HepG2 (cell line): ENCODE data around the gene GABRG3. TPM values are rescaled to one million over a fixed set of nuclear protein-coding genes. Genes with fewer than 3 reads are reported as not detected.

Experiments
- ATAC-seq: fragments of 200-7000 bp; cut with Tn5 transposase; 3 replicates; pipeline ENCODE4 v1.9.1; 2020; ENCODE audit warnings: mild to moderate bottlenecking, moderate library complexity
- BruUV-seq: library from RNA; stranded (reverse); fragments of 400-500 nt; replicated peaks from 2 replicates; lab custom pipeline; 2021; lab: Mats Ljungman, UMichigan
- CTCF ChIA-PET: fragments of 300-600 bp; formaldehyde crosslinking; extraction: SDS; loops from one replicate; lab custom pipeline; 2021; ENCODE audit warnings: low total read pairs, inconsistent platforms, low intra/inter-chr PET ratio; lab: Yijun Ruan, JAX
- POLR2A ChIA-PET: fragments of 350-600 bp; sonication (Branson Sonifier 250); formaldehyde crosslinking; loops from one replicate; lab custom pipeline; 2020; ENCODE audit warnings: antibody characterized with exemption, inconsistent platforms; lab: Yijun Ruan, JAX
- DNase-seq: peaks from one replicate; pipeline ENCODE4 v3.0.0-alpha.2; 2015; ENCODE audit warnings: low spot score
- FAIRE-seq: peaks from 3 replicates; lab custom pipeline; 2011; peaks lifted over from hg19 to GRCh38; lab: Jason Lieb, UNC
- H2AFZ ChIP-seq: one replicate; pipeline ENCODE4 v1.6.1; 2011; ENCODE audit warnings: low read length, inconsistent platforms
- H3K27ac ChIP-seq: fragments of 300-600 bp; 3 replicates; pipeline ENCODE4 v1.8.0; 2011; ENCODE audit warnings: mixed run types, mild to moderate bottlenecking, mixed read lengths, low read length, inconsistent platforms; ENCODE audit not compliant: insufficient read depth; ENCODE audit errors: extremely low read length
- H3K27me3 ChIP-seq, 2 experiments: fragments of 200-600 bp in 1 of 2; 2 replicates in 1 of 2; 3 replicates in 1 of 2; pipeline versions ENCODE4 v1.6.0 to v1.8.0; 2011; ENCODE audit warnings: low read length in 2 of 2, mild to moderate bottlenecking in 2 of 2, moderate library complexity in 2 of 2, inconsistent platforms in 1 of 2; ENCODE audit not compliant: insufficient read depth in 2 of 2, control insufficient read depth in 1 of 2
- H3K36me3 ChIP-seq, 2 experiments: fragments of 200-600 bp in 1 of 2; replicated peaks in 1 of 2; 2 replicates in 1 of 2; 3 replicates in 1 of 2; pipeline versions ENCODE4 v1.5.1 to v1.8.0; 2011; ENCODE audit warnings: low read length in 2 of 2, inconsistent platforms in 1 of 2; ENCODE audit not compliant: insufficient read depth in 2 of 2, control insufficient read depth in 1 of 2
- H3K4me1 ChIP-seq: 2 replicates; pipeline ENCODE4 v1.5.1; 2012; ENCODE audit warnings: low read length, inconsistent platforms; ENCODE audit not compliant: insufficient read depth
- H3K4me2 ChIP-seq: 2 replicates; pipeline ENCODE4 v1.6.0; 2011; ENCODE audit warnings: low read depth, low read length, inconsistent platforms
- H3K4me3 ChIP-seq, 3 experiments: fragments of 200-600 bp in 1 of 3; sonication (generic), shearing (Covaris generic) in 1 of 3; replicated peaks in 1 of 3; 2 replicates each; pipeline ENCODE4 v1.5.1; 2011 to 2016; ENCODE audit warnings: low read length in 3 of 3, inconsistent platforms in 2 of 3, low read depth in 2 of 3, mild to moderate bottlenecking in 2 of 3, control low read depth in 1 of 3, mixed read lengths in 1 of 3; ENCODE audit not compliant: insufficient read depth in 1 of 3
- H3K79me2 ChIP-seq: one replicate; pipeline ENCODE4 v1.6.1; 2011; ENCODE audit warnings: low read length, inconsistent platforms; ENCODE audit not compliant: insufficient read depth
- H3K9ac ChIP-seq: 2 replicates; pipeline ENCODE4 v1.6.0; 2011; ENCODE audit warnings: mild to moderate bottlenecking, low read depth, low read length, inconsistent platforms; ENCODE audit not compliant: insufficient read depth
- H3K9me3 ChIP-seq: 2 replicates; pipeline ENCODE4 v1.5.1; 2012; ENCODE audit warnings: mild to moderate bottlenecking, low read length
- H4K20me1 ChIP-seq: 2 replicates; pipeline ENCODE4 v1.6.0; 2011; ENCODE audit warnings: inconsistent platforms, mild to moderate bottlenecking, low read length, moderate library complexity; ENCODE audit not compliant: insufficient read depth
- DNMT3B ChIP-seq: conservative IDR thresholded peaks from 2 replicates; pipeline ENCODE4 v1.6.1; 2016; ENCODE audit warnings: missing biosample characterization, control low read depth
- ELF4 ChIP-seq: sonication (generic); formaldehyde crosslinking; IDR thresholded peaks from 2 replicates; pipeline ENCODE4 v1.5.0; 2020; ENCODE audit warnings: missing genetic modification reagents, mild to moderate bottlenecking, moderate library complexity, borderline replicate concordance
- MAFK ChIP-seq, 2 experiments: IDR thresholded peaks in 1 of 2; conservative IDR thresholded peaks in 1 of 2; 2 replicates each; pipeline ENCODE4 v1.6.1; 2011; ENCODE audit warnings: improper control_type of control experiment in 2 of 2, low read length in 2 of 2
- MIER3 ChIP-seq: IDR thresholded peaks from 2 replicates; pipeline ENCODE4 v1.6.1; 2016; ENCODE audit warnings: missing compliant biosample characterization, borderline replicate concordance
- YEATS2 ChIP-seq: sonication (generic); formaldehyde crosslinking; IDR thresholded peaks from 2 replicates; pipeline ENCODE4 v1.4.0; 2020; ENCODE audit warnings: missing genetic modification reagents, borderline replicate concordance
- ZNF329 ChIP-seq: sonication (generic); formaldehyde crosslinking; IDR thresholded peaks from 2 replicates; pipeline ENCODE4 v1.9.0; 2021; ENCODE audit warnings: low read depth, mild to moderate bottlenecking, missing genetic modification reagents
- ZNF367 ChIP-seq: sonication (generic); formaldehyde crosslinking; IDR thresholded peaks from 2 replicates; pipeline ENCODE4 v1.4.0; 2020; ENCODE audit warnings: missing genetic modification reagents, borderline replicate concordance
- WGBS: methylation state at CpG from one replicate; pipeline ENCODE4 v1.1.6; 2017; ENCODE audit warnings: low lambda C conversion rate; 5-methylcytosine and 5-hydroxymethylcytosine counted together
- in situ Hi-C: cut with HindIII; loops from 2 replicates; pipeline ENCODE4 v1.10.0; 2017; ENCODE audit warnings: low pct_unique_long_range_greater_than_20kb; ENCODE audit not compliant: extremely low pct_ligation_motif_present
- intact Hi-C: fragments of 100-400 bp; cut with micrococcal nuclease; formaldehyde crosslinking; loops from one replicate; pipeline ENCODE4 v1.10.0; 2022; ENCODE audit not compliant: unreplicated experiment
- polyA plus RNA-seq, 8 experiments: library from polyadenylated mRNA; depleted of rRNA in 3 of 8; stranded (reverse) in 7 of 8; unstranded in 1 of 8; fragments of >200 nt; fragmentation: Illumina TruSeq in 4 of 8; extraction: Trizol in 4 of 8; gene quantifications; 2 replicates each; pipeline versions ENCODE4 v1.2.1 to v1.2.3, GENCODE V29; 2011 to 2016; ENCODE audit warnings: low read depth in 4 of 8, missing spikeins in 1 of 8, mixed read lengths in 1 of 8; ENCODE audit not compliant: insufficient read depth in 1 of 8
- total RNA-seq, 5 experiments: library from RNA; depleted of rRNA; stranded (reverse); fragments of >200 nt; fragmentation: Illumina TruSeq; extraction: Trizol; gene quantifications; 2 replicates each; pipeline ENCODE4 v1.2.3, GENCODE V29; 2016; ENCODE audit warnings: low read depth in 1 of 5
- TF ChIP-seq, protein P1 (sequence below): sonication (generic); formaldehyde crosslinking; IDR thresholded peaks from 2 replicates; pipeline ENCODE4 v1.8.0; 2022; ENCODE audit warnings: missing genetic modification reagents, low read depth, mild to moderate bottlenecking, borderline replicate concordance
- TF ChIP-seq, protein P2 (sequence below): sonication (generic); formaldehyde crosslinking; IDR thresholded peaks from 2 replicates; pipeline ENCODE4 v1.5.1; 2020; ENCODE audit warnings: missing genetic modification reagents, mild to moderate bottlenecking, borderline replicate concordance

GABRG3 gene
- total and polyA plus RNA-seq, 2 of the 13 experiments (the other 11 are each of a cell fraction or from before 2014, with no cell fraction given): not detected

DNA sequence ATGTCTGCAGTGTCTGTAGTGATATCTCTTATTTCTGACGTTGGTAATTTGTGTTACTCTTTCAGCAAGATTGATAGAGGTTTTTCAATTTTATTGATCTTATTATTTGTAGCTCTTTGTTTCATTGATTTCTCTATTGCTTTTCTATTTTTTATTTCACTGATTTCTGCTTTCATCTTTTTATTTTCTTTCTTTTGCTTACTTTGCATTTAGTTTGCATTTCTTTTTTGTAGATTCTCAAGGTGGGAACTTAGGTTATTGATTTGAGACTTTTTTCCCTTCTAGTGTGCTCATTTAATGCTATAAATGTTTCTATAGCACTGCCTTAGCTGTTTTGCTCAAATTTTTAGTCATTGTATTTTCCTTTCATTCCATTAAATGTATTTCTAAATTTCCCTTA, 49.5 kb upstream of the GABRG3 start:
- Histone ChIP-seq H3K9ac (no peak overlapping the region), H3K4me1 (no peaks in the 10 kb centered on the region), H3K4me3 (no peak overlapping the region), H4K20me1 (no peaks in the 10 kb centered on the region), H3K4me2 (no peak overlapping the region), H3K9me3 (peaks cover 38% of the 10 kb centered on the region), H3K27ac (no peak overlapping the region), H3K27me3 (no peaks in the 10 kb centered on the region), H3K36me3 (no peaks in the 10 kb centered on the region), H2AFZ (no peak overlapping the region), H3K79me2 (no peaks in the 10 kb centered on the region)
- 0% methylated on average over 1 of the region's 1 CpG for WGBS
- TF ChIP-seq, protein P1, sequence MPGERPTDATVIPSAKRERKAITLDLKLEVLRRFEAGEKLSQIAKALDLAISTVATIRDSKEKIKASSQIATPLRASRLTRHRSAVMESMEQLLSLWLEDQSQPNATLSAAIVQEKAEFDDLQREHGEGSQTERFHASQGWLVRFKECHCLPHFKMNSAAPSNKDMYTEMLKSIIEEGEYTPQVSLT: no peak
- TF ChIP-seq MIER3 (CRISPR knock-in tag) (no peak), YEATS2 (CRISPR knock-in tag) (no peak), MAFK (conservative IDR thresholded peaks at IDR 0.05 in 1 of 2, IDR thresholded peaks at IDR 0.05 in 1 of 2; ENCODE audit: low read length in 2 of 2) (peak in 1 of 2 experiments; percentile 35; a peak in 2 of 4 replicates)
- TF ChIP-seq, protein P2, sequence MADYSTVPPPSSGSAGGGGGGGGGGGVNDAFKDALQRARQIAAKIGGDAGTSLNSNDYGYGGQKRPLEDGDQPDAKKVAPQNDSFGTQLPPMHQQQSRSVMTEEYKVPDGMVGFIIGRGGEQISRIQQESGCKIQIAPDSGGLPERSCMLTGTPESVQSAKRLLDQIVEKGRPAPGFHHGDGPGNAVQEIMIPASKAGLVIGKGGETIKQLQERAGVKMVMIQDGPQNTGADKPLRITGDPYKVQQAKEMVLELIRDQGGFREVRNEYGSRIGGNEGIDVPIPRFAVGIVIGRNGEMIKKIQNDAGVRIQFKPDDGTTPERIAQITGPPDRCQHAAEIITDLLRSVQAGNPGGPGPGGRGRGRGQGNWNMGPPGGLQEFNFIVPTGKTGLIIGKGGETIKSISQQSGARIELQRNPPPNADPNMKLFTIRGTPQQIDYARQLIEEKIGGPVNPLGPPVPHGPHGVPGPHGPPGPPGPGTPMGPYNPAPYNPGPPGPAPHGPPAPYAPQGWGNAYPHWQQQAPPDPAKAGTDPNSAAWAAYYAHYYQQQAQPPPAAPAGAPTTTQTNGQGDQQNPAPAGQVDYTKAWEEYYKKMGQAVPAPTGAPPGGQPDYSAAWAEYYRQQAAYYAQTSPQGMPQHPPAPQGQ (CRISPR knock-in tag): no peak
- FAIRE-seq (no peak), DNase-seq (no peak), ATAC-seq (no peak)
- ChIA-PET POLR2A (no interaction called here), CTCF (no interaction called here)
- in situ Hi-C loops: no loop called here
- BruUV-seq: no TSS peak
- intact Hi-C loops: no loop called here

DNA sequence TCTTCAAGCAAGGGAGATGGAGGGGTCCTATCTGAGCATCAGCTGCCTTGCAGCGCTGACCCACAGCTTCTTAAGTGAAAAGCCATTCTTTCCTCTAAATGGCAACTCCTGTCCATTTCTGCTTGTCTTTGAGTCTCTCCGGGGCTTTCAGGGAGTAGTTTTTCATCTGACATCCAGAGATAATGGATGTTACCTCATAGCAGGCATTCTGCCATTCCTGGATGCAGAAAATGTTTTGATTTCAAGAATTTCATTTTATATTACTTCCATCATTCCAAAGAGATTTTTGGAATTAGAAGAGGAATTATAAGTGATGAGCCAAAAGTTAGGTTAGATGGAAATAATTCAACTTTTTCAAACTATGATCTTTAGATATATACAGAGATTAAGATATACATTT, 44.9 kb upstream of the GABRG3 start:
- BruUV-seq: no TSS peak
- Histone ChIP-seq H3K27ac (no peak overlapping the region), H2AFZ (no peak overlapping the region), H3K4me2 (no peak overlapping the region), H3K9me3 (peaks cover 6% of the 10 kb centered on the region; the same call in 1 of the 2 replicates), H3K79me2 (no peaks in the 10 kb centered on the region), H4K20me1 (no peaks in the 10 kb centered on the region), H3K27me3 (no peaks in the 10 kb centered on the region), H3K4me1 (no peaks in the 10 kb centered on the region), H3K36me3 (no peaks in the 10 kb centered on the region), H3K9ac (no peak overlapping the region), H3K4me3 (no peak overlapping the region)
- in situ Hi-C loops: no loop called here
- ATAC-seq (no peak), FAIRE-seq (no peak), DNase-seq (no peak)
- intact Hi-C loops: no loop called here
- ChIA-PET CTCF (no interaction called here), POLR2A (no interaction called here)
- TF ChIP-seq ZNF329 (CRISPR knock-in tag) (no peak), ELF4 (CRISPR knock-in tag) (no peak), ZNF367 (CRISPR knock-in tag) (no peak), DNMT3B (CRISPR knock-in tag) (no peak)
- WGBS: 0% methylated on average over 2 of the region's 2 CpGs
